Tibial nerve (tissue), 3 donors: ENCODE data around the gene MIS18A.

Experiments used
- EP300 ChIP-seq, 2 donors: sonication (generic); formaldehyde crosslinking; IDR thresholded peaks; one replicate each; pipeline ENCODE4 v1.6.1; 2017; ENCODE audit warnings: antibody characterized with exemption in 2 of 2, mild to moderate bottlenecking in 1 of 2
- POLR2A ChIP-seq, 2 donors: fragments of 450-650 bp; IDR thresholded peaks; one replicate each; pipeline ENCODE4 v1.6.1; 2017; ENCODE audit warnings: antibody characterized with exemption in 2 of 2, mild to moderate bottlenecking in 2 of 2, moderate library complexity in 2 of 2

DNA sequence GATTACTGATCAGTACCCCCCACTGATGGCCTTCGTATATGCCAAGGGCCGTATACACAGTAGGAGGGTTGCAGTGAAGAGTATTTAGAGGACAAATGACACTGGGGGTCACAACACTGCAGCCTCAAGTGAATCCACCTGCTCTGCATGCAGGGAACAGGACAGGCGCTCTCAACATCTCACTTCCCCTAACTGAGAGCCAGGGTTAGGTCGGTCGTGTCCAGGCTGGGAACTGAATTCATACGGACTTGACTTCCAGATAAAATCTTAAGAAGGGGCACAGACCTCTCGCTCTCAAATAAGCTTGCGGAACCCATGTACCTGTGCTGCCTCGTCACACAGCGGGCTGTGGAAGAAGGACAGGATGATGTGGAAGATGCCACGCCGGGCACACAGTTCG is 42.6 kb upstream of the MIS18A start:
- no peak for TF ChIP-seq EP300 (IDR thresholded peaks at IDR 0.05)
- no peak for TF ChIP-seq POLR2A (IDR thresholded peaks at IDR 0.05)
